GM12865 (cell line): ENCODE results near the gene TMOD1.

Experiments
- DNase-seq: peaks from one replicate; pipeline ENCODE4 v3.0.0; 2010; ENCODE audit warnings: low read depth
- H3K4me3 ChIP-seq: 2 replicates; pipeline ENCODE4 v1.5.1; 2011; ENCODE audit warnings: mild to moderate bottlenecking, low read depth, low read length, control low read depth
- CTCF ChIP-seq: IDR thresholded peaks from 2 replicates; pipeline ENCODE4 v1.5.1; 2011; ENCODE audit warnings: low read length, control low read depth, low read depth, inconsistent platforms; ENCODE audit not compliant: insufficient read depth; ENCODE audit errors: missing control alignments

The TMOD1 gene

GRCh38 chr9:97470076-97470475 lies 31.4 kb upstream of the TMOD1 start:
- DNase-seq = peak; percentile 31
- H3K4me3 ChIP-seq = no peak overlapping the region
- TF ChIP-seq CTCF = peak; percentile 13

GRCh38 chr9:97473717-97474116 lies 27.7 kb upstream of the TMOD1 start:
- no peak overlapping the region for H3K4me3 ChIP-seq
- DNase-seq = no peak
- TF ChIP-seq CTCF = no peak

GRCh38 chr9:97474372-97474925 lies 27.0 kb upstream of the TMOD1 start:
- H3K4me3 ChIP-seq = no peak overlapping the region
- no peak for DNase-seq
- TF ChIP-seq CTCF = no peak

GRCh38 chr9:97475059-97475458 lies 26.4 kb upstream of the TMOD1 start:
- TF ChIP-seq CTCF = no peak
- no peak overlapping the region for H3K4me3 ChIP-seq
- no peak for DNase-seq

- H3K4me3 ChIP-seq = no peak overlapping the region
- TF ChIP-seq CTCF = no peak
- no peak for DNase-seq
Observed at GRCh38 chr9:97478301-97478981, 23.0 kb upstream of the TMOD1 start.

GRCh38 chr9:97479496-97480159 lies 21.8 kb upstream of the TMOD1 start:
- H3K4me3 ChIP-seq = no peak overlapping the region
- no peak for TF ChIP-seq CTCF
- no peak for DNase-seq
